Stimulated activated CD4-positive, alpha-beta T cell treated with anti-CD3 and anti-CD28 coated beads, Interleukin-1b, Interleukin-23, amount 100 ng/mL, for 48 hours (primary cell): ENCODE results near the gene UNC13B.
"Not testable (repeated sequence)": the region's sequence is repeated elsewhere in the genome, so short reads cannot be mapped to it uniquely, and the experiment has no call there.

Experiments used
- DNase-seq: peaks from one replicate; pipeline ENCODE4 v3.0.0-alpha.2; 2020

The UNC13B gene

DNA sequence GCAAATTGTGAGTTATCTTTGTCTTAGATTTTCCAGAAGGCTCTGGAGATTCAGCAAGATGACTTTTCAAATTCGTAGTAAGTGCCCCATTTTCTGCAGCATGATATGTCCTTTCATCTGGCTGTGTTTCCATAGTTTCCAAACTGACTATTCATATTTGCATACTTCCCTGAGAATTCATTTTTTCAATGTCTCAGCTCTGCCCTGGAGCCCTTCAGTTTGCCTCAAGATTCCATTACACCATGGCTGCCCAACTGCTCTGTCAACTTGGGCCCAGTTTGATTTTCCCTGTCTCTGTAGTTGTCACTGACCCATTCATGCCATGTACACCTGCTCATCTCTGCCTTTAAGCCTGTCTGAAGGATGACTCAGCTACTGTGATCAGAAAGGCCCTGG is 233.9 kb downstream of the UNC13B start:
- no peak for DNase-seq

- no peak for DNase-seq
Measured at GRCh38 chr9:35396560-35397215, 234.9 kb downstream of the UNC13B start.

GRCh38 chr9:35397216-35397698 is 235.4 kb downstream of the UNC13B start:
- DNase-seq: no peak

DNA sequence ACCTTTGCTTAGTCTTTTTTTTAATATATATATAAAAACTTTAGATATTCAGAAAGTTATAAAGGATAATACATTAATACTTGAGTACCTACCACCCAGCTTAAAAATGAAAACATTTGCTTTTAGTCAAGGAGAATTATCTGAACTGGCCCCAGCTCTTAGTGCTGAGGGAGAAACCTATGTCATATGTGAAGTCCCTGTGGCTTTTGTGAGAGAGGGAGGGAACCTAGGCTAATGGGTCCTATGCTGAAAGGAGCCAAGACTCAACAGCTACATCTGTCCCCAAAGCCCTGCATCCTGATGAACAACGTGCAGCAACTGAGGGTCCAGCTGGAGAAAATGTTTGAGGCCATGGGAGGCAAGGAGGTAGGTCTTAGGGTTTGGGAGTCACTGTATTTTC is 236.1 kb downstream of the UNC13B start:
- DNase-seq: no peak

- no peak for DNase-seq
Measured at GRCh38 chr9:35398651-35399335, 237.0 kb downstream of the UNC13B start.

- no peak for DNase-seq
Measured at GRCh38 chr9:35404865-35405264, 243.1 kb downstream of the UNC13B start.

DNA sequence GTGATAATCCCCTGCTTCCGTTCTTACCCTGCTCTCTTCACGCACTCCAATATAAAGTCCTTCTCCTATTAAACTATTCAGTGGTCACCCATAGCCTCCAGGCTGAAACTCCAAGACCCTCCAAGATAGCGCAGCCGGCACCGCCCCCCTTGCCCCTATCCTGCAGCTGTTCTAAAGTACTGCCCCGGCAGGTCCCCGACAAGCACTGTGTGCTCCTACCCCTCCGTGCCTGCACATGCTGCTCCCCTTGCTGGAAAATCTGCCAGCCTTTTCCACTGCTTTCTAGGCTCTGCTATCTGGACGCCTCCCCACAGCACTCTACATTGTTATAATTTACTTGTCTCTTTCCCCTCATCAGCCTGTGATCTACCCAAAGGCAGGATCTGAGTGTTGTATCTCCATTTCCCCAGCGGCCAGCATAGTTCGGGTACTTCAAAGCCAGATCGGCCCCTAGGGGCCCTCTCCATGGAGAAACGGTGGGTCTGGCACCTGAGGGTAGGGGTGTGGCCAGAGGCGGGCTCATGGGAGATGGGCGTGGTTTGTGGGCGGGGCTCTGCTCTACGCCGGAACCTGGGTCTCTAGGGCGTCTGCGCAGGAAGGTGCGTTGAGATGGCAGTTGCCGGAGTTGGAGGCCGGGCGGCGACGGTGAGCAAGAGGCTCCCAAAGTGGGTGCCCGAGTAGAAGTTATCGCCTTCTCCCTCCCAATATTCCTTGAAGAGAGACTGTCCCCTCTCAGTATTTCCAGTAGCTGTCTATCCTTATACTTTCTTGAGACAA is 244.6 kb downstream of the UNC13B start:
- DNase-seq: peak; percentile 54

GRCh38 chr9:35407846-35408245 is 246.0 kb downstream of the UNC13B start:
- no peak for DNase-seq

DNA sequence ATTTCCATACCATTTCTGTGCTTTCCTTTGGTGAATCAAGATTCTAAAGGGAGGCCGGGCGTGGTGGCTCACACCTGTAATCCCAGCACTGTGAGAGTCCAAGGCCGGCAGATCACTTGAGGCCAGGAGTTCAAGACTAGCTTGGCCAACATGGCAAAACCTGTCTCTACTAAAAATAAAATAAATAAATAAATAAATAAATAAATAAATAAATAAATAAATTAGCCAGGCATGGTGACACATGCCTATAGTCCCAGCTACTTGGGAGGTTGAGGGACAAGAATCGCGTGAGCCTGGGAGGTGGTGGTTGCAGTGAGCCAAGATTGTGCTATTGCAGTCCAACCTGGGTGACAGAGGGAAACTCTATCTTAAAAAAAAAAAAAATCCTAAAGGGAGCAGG is 247.6 kb downstream of the UNC13B start:
- not testable (repeated sequence) for DNase-seq

DNA sequence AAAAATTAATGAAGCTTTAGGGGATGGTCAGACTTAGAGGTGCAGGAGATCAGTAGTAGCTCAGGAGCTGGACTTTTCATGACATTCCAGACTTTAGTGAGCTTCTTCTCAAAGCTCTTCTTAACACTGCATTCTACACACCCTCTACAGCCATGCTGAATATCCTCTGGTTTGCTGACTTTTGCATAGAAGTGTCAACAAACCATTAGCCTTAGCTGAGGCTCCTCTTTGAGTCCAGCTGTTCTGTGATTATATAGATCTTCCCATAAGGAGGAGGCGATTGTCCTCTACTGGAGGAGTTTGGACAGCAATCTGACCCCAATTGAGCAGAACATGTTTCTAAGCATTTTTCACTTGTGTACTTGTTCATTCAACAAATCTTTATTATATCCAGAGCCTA is 253.1 kb downstream of the UNC13B start:
- DNase-seq: no peak

- DNase-seq: no peak
Measured at GRCh38 chr9:35415402-35416097, 253.7 kb downstream of the UNC13B start.

GRCh38 chr9:35416098-35416427 is 254.3 kb downstream of the UNC13B start:
- DNase-seq: no peak

GRCh38 chr9:35422346-35422745 is 260.5 kb downstream of the UNC13B start:
- no peak for DNase-seq

- DNase-seq: no peak
Measured at GRCh38 chr9:35422753-35423152, 260.9 kb downstream of the UNC13B start.

GRCh38 chr9:35423499-35423898 is 261.7 kb downstream of the UNC13B start:
- DNase-seq: no peak

GRCh38 chr9:35424356-35425352 is 262.8 kb downstream of the UNC13B start:
- no peak for DNase-seq

GRCh38 chr9:35426627-35427026 is 264.8 kb downstream of the UNC13B start:
- no peak for DNase-seq

DNA sequence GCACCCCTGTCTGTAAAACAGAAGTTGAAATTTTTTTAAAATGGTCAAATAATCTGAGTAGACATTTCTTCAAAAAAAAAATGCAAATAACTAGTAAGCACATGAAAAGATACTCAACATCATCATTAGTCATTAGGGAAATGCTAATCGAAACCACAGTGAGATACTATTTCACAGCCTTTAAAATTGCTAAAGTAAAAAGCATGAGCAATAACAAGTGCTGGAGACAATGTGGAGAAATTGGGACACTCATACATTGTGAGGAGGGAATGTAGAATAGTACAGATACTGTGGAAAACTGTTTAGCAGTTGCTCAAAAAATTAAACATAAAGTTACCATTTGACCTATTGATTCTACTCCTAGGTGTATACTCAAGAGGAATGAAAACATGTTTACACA is 269.7 kb downstream of the UNC13B start:
- DNase-seq: no peak

DNA sequence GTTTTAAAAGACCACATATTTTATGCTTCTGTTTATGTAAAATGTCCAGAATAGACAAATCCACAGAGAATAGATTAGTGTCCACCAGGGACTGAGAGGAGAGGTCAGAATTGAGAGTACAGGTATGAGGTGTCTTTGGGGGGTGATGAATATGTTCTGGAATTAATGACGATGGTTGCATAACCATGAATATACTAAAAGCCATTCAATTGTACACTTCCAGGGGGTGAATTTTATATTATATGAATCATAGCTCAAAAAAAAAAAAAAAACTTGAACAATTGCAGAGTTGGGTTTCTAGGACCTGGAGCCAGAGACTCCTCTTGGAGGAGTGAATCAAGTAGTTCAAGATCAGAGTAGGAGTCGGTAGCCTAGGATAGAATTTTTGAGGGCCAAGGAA is 270.3 kb downstream of the UNC13B start:
- DNase-seq: no peak

DNA sequence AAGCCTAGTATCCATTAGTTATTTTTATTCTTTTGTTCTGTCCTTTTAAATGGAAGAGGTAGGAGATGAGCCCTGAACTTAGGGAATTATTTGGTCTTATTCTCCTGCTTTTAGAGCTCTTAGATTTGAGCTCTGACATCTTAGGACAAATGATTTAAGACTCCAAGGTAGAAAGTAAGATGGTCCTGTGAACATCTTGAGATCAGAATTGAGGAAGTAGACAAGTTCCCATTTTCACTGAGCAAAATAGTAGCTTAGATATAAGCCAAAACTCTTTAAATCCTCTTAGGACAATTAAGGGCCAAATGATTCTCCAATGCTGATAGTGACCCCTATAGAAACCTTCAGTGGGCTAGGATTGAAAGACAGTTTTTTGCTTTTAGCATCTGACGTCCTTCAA is 275.1 kb downstream of the UNC13B start:
- no peak for DNase-seq

GRCh38 chr9:35446012-35446411 is 284.2 kb downstream of the UNC13B start:
- no peak for DNase-seq

DNA sequence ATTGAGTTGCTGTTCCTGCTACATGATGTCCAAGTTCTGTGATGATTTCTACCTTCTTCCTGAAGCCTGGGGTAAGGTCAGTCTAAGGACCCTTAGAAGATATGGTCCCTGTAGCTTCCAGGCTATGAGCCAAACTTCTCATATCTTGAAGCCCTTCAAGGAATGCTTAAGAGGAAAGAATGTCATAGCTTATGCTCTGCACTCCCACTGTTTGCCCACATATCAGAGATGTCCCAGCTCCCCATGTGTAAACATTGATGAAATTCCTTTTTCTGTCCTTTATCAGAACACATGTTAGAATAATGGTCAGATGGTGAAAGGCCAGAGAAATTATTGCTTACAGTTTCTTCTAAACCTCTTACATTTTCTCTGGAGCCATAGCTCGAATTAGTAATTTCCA is 286.7 kb downstream of the UNC13B start:
- no peak for DNase-seq
